K562 (cell line): ENCODE measurements around the gene MED28. TPM values are rescaled to one million over a fixed set of nuclear protein-coding genes. Genes with fewer than 3 reads are reported as not detected.

Experiments used
- BRF1 ChIP-seq: IDR thresholded peaks from 3 replicates; pipeline ENCODE4 v1.6.1; 2011; ENCODE audit warnings: borderline replicate concordance, mild to moderate bottlenecking; ENCODE audit not compliant: insufficient read length; ENCODE audit errors: extremely low read depth
- CCNT2 ChIP-seq: IDR thresholded peaks from 2 replicates; pipeline ENCODE4 v1.6.1; 2011; ENCODE audit warnings: borderline replicate concordance, low read depth, mild to moderate bottlenecking, moderate library complexity, mixed read lengths, low read length; ENCODE audit not compliant: insufficient read length; ENCODE audit errors: extremely low read depth
- DACH1 ChIP-seq: fragments of 450-650 bp; IDR thresholded peaks from 2 replicates; pipeline ENCODE4 v1.6.1; 2018; ENCODE audit not compliant: partially characterized antibody
- GATAD2A ChIP-seq: fragments of 450-650 bp; IDR thresholded peaks from 2 replicates; pipeline ENCODE4 v1.6.1; 2017
- HEY1 ChIP-seq: fragments of 250-450 bp; sonication (Bioruptor Pico); IDR thresholded peaks from 2 replicates; pipeline ENCODE4 v1.5.0; 2020; ENCODE audit warnings: mild to moderate bottlenecking, moderate library complexity, borderline replicate concordance
- JUND ChIP-seq, 2 experiments: IDR thresholded peaks; 2 replicates in 1 of 2; 3 replicates in 1 of 2; pipeline ENCODE4 v1.6.1; 2011; ENCODE audit warnings: borderline replicate concordance in 2 of 2, low read depth in 2 of 2, low read length in 2 of 2, improper control_type of control experiment in 1 of 2, missing biosample characterization in 1 of 2, missing genetic modification characterization in 1 of 2, missing genetic modification reagents in 1 of 2
- LARP7 ChIP-seq: fragments of 450-650 bp; IDR thresholded peaks from 2 replicates; pipeline ENCODE4 v1.6.1; 2016
- PHB ChIP-seq: fragments of 250-450 bp; sonication (Bioruptor Pico); IDR thresholded peaks from 2 replicates; pipeline ENCODE4 v1.5.0; 2021
- POLR2G ChIP-seq: fragments of 200-400 bp; formaldehyde crosslinking; IDR thresholded peaks from 2 replicates; pipeline ENCODE4 v1.6.1; 2017; ENCODE audit warnings: low read depth, mild to moderate bottlenecking, antibody characterized with exemption, low read length, moderate library complexity
- RCOR1 ChIP-seq, 2 experiments: IDR thresholded peaks; 2 replicates each; pipeline ENCODE4 v1.6.1; 2012; ENCODE audit warnings: low read depth in 2 of 2, low read length in 2 of 2, borderline replicate concordance in 1 of 2, improper control_type of control experiment in 1 of 2
- ZNF431 ChIP-seq: sonication (generic); formaldehyde crosslinking; IDR thresholded peaks from 2 replicates; pipeline ENCODE4 v1.8.0; 2022; ENCODE audit warnings: mild to moderate bottlenecking, missing genetic modification reagents
- ZNF778 ChIP-seq: fragments of 450-650 bp; formaldehyde crosslinking; IDR thresholded peaks from 2 replicates; pipeline ENCODE4 v1.4.0; 2020; ENCODE audit warnings: mild to moderate bottlenecking, moderate library complexity
- polyA plus RNA-seq, 8 experiments: library from polyadenylated mRNA; depleted of rRNA in 4 of 8; stranded (reverse) in 5 of 8; unstranded in 3 of 8; fragments of >200 nt; fragmentation: Nextera tagmentation in 2 of 8; fragmentation: Illumina TruSeq in 1 of 8; extraction: Ambion mirVana in 2 of 8; extraction: Trizol in 1 of 8; gene quantifications; 2 replicates each; pipeline versions ENCODE4 v1.2.1 to v1.2.3, GENCODE V29; 2011 to 2014; ENCODE audit warnings: inconsistent platforms in 1 of 8, missing spikeins in 1 of 8
- total RNA-seq, 7 experiments: library from RNA; depleted of rRNA in 6 of 7; stranded (reverse); fragments of >200 nt in 6 of 7; fragmentation: Illumina TruSeq in 2 of 7; extraction: Trizol in 2 of 7; gene quantifications; 2 replicates each; pipeline versions ENCODE4 v1.2.1 to v1.2.3, GENCODE V29; 2011 to 2021; ENCODE audit warnings: low replicate concordance in 1 of 7
- TF ChIP-seq, protein P1 (sequence below): fragments of 450-650 bp; conservative IDR thresholded peaks from 2 replicates; pipeline ENCODE4 v1.6.1; 2016; ENCODE audit warnings: missing genetic modification characterization, low read depth, mild to moderate bottlenecking, control low read depth, missing compliant biosample characterization
- TF ChIP-seq, protein P2 (sequence below): sonication (generic); formaldehyde crosslinking; IDR thresholded peaks from 2 replicates; pipeline ENCODE4 v1.8.0; 2022; ENCODE audit warnings: mild to moderate bottlenecking, missing genetic modification reagents
- TF ChIP-seq, protein P3 (sequence below), 2 experiments: IDR thresholded peaks; 2 replicates each; pipeline ENCODE4 v1.6.1; 2012; ENCODE audit warnings: improper control_type of control experiment in 2 of 2, low read depth in 2 of 2, low read length in 2 of 2, borderline replicate concordance in 1 of 2
- TF ChIP-seq, protein P4 (sequence below): fragments of 150-350 bp; IDR thresholded peaks from 2 replicates; pipeline ENCODE4 v1.6.1; 2014; ENCODE audit warnings: low read depth, mild to moderate bottlenecking, low read length, borderline replicate concordance

MED28 gene
- total and polyA plus RNA-seq, 9 of the 15 experiments (the other 6 are each of a cell fraction or from before 2014, with no cell fraction given), result 15.5 to 93.8 (median 50.5) TPM

- TF ChIP-seq BRF1 (no peak), DACH1 (no peak), GATAD2A (no peak), JUND (IDR thresholded peaks at IDR 0.05; ENCODE audit: borderline replicate concordance, low read depth, low read length) (peak; percentile 84), JUND (tag; IDR thresholded peaks at IDR 0.05; ENCODE audit: borderline replicate concordance, low read depth, low read length) (peak; percentile 52; the same call in 1 of the 3 replicates), PHB (no peak), LARP7 (no peak), RCOR1 (IDR thresholded peaks at IDR 0.05; ENCODE audit: borderline replicate concordance in 1 of 2, low read depth in 2 of 2, low read length in 2 of 2) (no peak), HEY1 (CRISPR knock-in tag) (no peak), CCNT2 (peak; percentile 69), ZNF431 (CRISPR knock-in tag) (peak; percentile 28; the same call in 1 of the 2 replicates), ZNF778 (CRISPR knock-in tag) (no peak), POLR2G (peak; percentile 99)
- TF ChIP-seq, protein P1, sequence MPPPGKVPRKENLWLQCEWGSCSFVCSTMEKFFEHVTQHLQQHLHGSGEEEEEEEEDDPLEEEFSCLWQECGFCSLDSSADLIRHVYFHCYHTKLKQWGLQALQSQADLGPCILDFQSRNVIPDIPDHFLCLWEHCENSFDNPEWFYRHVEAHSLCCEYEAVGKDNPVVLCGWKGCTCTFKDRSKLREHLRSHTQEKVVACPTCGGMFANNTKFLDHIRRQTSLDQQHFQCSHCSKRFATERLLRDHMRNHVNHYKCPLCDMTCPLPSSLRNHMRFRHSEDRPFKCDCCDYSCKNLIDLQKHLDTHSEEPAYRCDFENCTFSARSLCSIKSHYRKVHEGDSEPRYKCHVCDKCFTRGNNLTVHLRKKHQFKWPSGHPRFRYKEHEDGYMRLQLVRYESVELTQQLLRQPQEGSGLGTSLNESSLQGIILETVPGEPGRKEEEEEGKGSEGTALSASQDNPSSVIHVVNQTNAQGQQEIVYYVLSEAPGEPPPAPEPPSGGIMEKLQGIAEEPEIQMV, result no peak
- TF ChIP-seq, protein P2, sequence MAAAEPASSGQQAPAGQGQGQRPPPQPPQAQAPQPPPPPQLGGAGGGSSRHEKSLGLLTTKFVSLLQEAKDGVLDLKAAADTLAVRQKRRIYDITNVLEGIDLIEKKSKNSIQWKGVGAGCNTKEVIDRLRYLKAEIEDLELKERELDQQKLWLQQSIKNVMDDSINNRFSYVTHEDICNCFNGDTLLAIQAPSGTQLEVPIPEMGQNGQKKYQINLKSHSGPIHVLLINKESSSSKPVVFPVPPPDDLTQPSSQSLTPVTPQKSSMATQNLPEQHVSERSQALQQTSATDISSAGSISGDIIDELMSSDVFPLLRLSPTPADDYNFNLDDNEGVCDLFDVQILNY, result peak; percentile 15; the same call in 1 of the 2 replicates
- TF ChIP-seq, protein P3, sequence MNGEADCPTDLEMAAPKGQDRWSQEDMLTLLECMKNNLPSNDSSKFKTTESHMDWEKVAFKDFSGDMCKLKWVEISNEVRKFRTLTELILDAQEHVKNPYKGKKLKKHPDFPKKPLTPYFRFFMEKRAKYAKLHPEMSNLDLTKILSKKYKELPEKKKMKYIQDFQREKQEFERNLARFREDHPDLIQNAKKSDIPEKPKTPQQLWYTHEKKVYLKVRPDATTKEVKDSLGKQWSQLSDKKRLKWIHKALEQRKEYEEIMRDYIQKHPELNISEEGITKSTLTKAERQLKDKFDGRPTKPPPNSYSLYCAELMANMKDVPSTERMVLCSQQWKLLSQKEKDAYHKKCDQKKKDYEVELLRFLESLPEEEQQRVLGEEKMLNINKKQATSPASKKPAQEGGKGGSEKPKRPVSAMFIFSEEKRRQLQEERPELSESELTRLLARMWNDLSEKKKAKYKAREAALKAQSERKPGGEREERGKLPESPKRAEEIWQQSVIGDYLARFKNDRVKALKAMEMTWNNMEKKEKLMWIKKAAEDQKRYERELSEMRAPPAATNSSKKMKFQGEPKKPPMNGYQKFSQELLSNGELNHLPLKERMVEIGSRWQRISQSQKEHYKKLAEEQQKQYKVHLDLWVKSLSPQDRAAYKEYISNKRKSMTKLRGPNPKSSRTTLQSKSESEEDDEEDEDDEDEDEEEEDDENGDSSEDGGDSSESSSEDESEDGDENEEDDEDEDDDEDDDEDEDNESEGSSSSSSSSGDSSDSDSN (IDR thresholded peaks at IDR 0.05; ENCODE audit: borderline replicate concordance in 1 of 2, low read depth in 2 of 2, low read length in 2 of 2), result peak; percentile 65 to 69; a peak in 2 of 4 replicates
- TF ChIP-seq, protein P4, sequence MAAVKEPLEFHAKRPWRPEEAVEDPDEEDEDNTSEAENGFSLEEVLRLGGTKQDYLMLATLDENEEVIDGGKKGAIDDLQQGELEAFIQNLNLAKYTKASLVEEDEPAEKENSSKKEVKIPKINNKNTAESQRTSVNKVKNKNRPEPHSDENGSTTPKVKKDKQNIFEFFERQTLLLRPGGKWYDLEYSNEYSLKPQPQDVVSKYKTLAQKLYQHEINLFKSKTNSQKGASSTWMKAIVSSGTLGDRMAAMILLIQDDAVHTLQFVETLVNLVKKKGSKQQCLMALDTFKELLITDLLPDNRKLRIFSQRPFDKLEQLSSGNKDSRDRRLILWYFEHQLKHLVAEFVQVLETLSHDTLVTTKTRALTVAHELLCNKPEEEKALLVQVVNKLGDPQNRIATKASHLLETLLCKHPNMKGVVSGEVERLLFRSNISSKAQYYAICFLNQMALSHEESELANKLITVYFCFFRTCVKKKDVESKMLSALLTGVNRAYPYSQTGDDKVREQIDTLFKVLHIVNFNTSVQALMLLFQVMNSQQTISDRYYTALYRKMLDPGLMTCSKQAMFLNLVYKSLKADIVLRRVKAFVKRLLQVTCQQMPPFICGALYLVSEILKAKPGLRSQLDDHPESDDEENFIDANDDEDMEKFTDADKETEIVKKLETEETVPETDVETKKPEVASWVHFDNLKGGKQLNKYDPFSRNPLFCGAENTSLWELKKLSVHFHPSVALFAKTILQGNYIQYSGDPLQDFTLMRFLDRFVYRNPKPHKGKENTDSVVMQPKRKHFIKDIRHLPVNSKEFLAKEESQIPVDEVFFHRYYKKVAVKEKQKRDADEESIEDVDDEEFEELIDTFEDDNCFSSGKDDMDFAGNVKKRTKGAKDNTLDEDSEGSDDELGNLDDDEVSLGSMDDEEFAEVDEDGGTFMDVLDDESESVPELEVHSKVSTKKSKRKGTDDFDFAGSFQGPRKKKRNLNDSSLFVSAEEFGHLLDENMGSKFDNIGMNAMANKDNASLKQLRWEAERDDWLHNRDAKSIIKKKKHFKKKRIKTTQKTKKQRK, result no peak
These were observed 37.3 kb upstream of the MED28 start, which contains the start of gene LAP3 (continued) for GRCh38 chr4:17576932-17577664.
